Neuronal stem cell (in vitro differentiated cells): Measurements from ENCODE around the gene NEURL1B.

Source experiments
- DNase-seq: peaks from one replicate; pipeline ENCODE4 v3.0.0-alpha.2; 2013; ENCODE audit warnings: low spot score
- H2AFZ ChIP-seq: one replicate; pipeline ENCODE4 v1.6.1; 2013; ENCODE audit warnings: mild to moderate bottlenecking, low read length, inconsistent platforms
- H2AK5ac ChIP-seq: 2 replicates; pipeline ENCODE4 v1.6.1; 2013; ENCODE audit warnings: low read depth, mild to moderate bottlenecking, inconsistent platforms, low read length, moderate library complexity, mixed read lengths
- H2BK120ac ChIP-seq: 2 replicates; pipeline ENCODE4 v1.6.1; 2013; ENCODE audit warnings: low read depth, mild to moderate bottlenecking, inconsistent platforms, low read length, moderate library complexity, mixed read lengths
- H2BK12ac ChIP-seq: one replicate; pipeline ENCODE4 v1.6.1; 2013; ENCODE audit warnings: low read length, inconsistent platforms
- H2BK15ac ChIP-seq: 2 replicates; pipeline ENCODE4 v1.6.1; 2013; ENCODE audit warnings: mild to moderate bottlenecking, low read length, inconsistent platforms, mixed read lengths
- H2BK5ac ChIP-seq: one replicate; pipeline ENCODE4 v1.6.1; 2013; ENCODE audit warnings: inconsistent platforms, mild to moderate bottlenecking, low read length, moderate library complexity
- H3K14ac ChIP-seq: one replicate; pipeline ENCODE4 v1.6.1; 2013; ENCODE audit warnings: low read length, inconsistent platforms
- H3K18ac ChIP-seq: 2 replicates; pipeline ENCODE4 v1.6.1; 2013; ENCODE audit warnings: low read length, inconsistent platforms
- H3K23ac ChIP-seq: 2 replicates; pipeline ENCODE4 v1.6.1; 2013; ENCODE audit warnings: low read depth, mild to moderate bottlenecking, mixed read lengths, low read length, inconsistent platforms; ENCODE audit not compliant: poor library complexity
- H3K27ac ChIP-seq: replicated peaks from 3 replicates; pipeline ENCODE4 v1.5.1; 2013; ENCODE audit warnings: low read length, inconsistent platforms
- H3K27me3 ChIP-seq, 3 experiments: 2 replicates each; pipeline ENCODE4 v1.6.1; 2013; ENCODE audit warnings: low read length in 3 of 3, mild to moderate bottlenecking in 2 of 3, inconsistent platforms in 1 of 3, low read depth in 1 of 3, mixed read lengths in 1 of 3, moderate library complexity in 1 of 3; ENCODE audit not compliant: control insufficient read depth in 3 of 3, insufficient read depth in 3 of 3
- H3K36me3 ChIP-seq, 2 donors: replicated peaks in 1 of 2; 2 replicates each; pipeline ENCODE4 v1.6.1; 2013; ENCODE audit warnings: low read length in 2 of 2; ENCODE audit not compliant: control insufficient read depth in 2 of 2, insufficient read depth in 2 of 2
- H3K4ac ChIP-seq: 2 replicates; pipeline ENCODE4 v1.6.1; 2013; ENCODE audit warnings: inconsistent platforms, mild to moderate bottlenecking, low read length, moderate library complexity
- H3K4me1 ChIP-seq, 2 donors: 1 replicate in 1 of 2; 2 replicates in 1 of 2; pipeline ENCODE4 v1.6.1; 2013; ENCODE audit warnings: low read length in 2 of 2, low read depth in 1 of 2; ENCODE audit not compliant: control insufficient read depth in 2 of 2, insufficient read depth in 1 of 2
- H3K4me2 ChIP-seq: one replicate; pipeline ENCODE4 v1.6.1; 2013; ENCODE audit warnings: mild to moderate bottlenecking, low read length, inconsistent platforms; ENCODE audit not compliant: insufficient read depth, poor library complexity, severe bottlenecking
- H3K4me3 ChIP-seq, 2 donors: 2 replicates each; pipeline ENCODE4 v1.5.1; 2013; ENCODE audit warnings: low read length in 2 of 2, mild to moderate bottlenecking in 2 of 2, inconsistent platforms in 1 of 2, moderate library complexity in 1 of 2
- H3K79me1 ChIP-seq: one replicate; pipeline ENCODE4 v1.6.1; 2013; ENCODE audit warnings: low read depth, mild to moderate bottlenecking, inconsistent platforms, low read length, moderate library complexity
- H3K9ac ChIP-seq: one replicate; pipeline ENCODE4 v1.6.1; 2013; ENCODE audit warnings: mild to moderate bottlenecking, low read depth, low read length, inconsistent platforms; ENCODE audit not compliant: poor library complexity
- H3K9me3 ChIP-seq, 2 donors: replicated peaks in 1 of 2; 2 replicates each; pipeline versions ENCODE3 to v1.6.1; 2013; ENCODE audit warnings: low read length in 2 of 2, mild to moderate bottlenecking in 2 of 2, inconsistent platforms in 1 of 2, low read depth in 1 of 2, mixed read lengths in 1 of 2, moderate library complexity in 1 of 2; ENCODE audit not compliant: control insufficient read depth in 2 of 2, insufficient read depth in 1 of 2
- H4K8ac ChIP-seq: one replicate; pipeline ENCODE4 v1.6.1; 2013; ENCODE audit warnings: low read depth, mild to moderate bottlenecking, inconsistent platforms, low read length, moderate library complexity
- H4K91ac ChIP-seq: one replicate; pipeline ENCODE4 v1.6.1; 2013; ENCODE audit warnings: low read length, low read depth, mild to moderate bottlenecking, inconsistent platforms; ENCODE audit not compliant: poor library complexity
- WGBS, 2 donors: extraction: QIAGEN DNeasy Blood & Tissue Kit; methylation state at CpG; one replicate each; pipeline ENCODE4 v1.1.7; 2013; ENCODE audit warnings: missing lambda C conversion rate in 2 of 2, mixed read lengths in 1 of 2; ENCODE audit not compliant: insufficient read length in 2 of 2, insufficient replicate concordance in 1 of 2; ENCODE audit errors: extremely low coverage in 2 of 2; 5-methylcytosine and 5-hydroxymethylcytosine counted together

The NEURL1B gene

DNA sequence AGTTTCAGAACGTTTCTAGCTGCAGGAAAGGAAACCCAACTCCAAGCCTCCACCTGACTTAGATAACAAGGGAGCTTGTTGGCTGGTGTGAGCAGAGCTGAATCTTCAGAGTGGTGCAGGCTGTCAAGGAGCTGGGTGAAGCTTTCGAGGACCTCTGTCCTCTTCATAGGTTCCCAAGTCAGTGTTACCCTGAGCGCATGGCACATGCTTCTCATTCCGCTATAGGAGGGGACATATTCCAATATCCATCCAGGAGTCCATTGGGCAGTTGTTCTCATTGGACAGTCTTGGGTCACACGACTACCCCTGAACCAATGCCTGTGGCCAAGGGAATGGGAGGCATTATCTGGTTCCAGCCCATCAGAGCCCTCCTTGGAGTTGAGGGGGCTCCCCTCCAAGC is 79.6 kb downstream of the NEURL1B start:
- Histone ChIP-seq H2AK5ac (no peak overlapping the region), H3K4ac (no peak overlapping the region), H3K9ac (no peak overlapping the region), H4K8ac (no peak overlapping the region), H3K23ac (no peak overlapping the region), H3K14ac (no peak overlapping the region), H3K4me2 (no peak overlapping the region), H3K36me3 (no peaks in the 10 kb centered on the region), H2BK5ac (no peak overlapping the region), H3K79me1 (no peaks in the 10 kb centered on the region), H2BK120ac (no peak overlapping the region), H3K4me3 (no peak overlapping the region), H3K18ac (no peak overlapping the region), H4K91ac (no peak overlapping the region), H3K4me1 (peaks cover 0 to 2% of the 10 kb centered on the region in 2 donors), H2AFZ (no peak overlapping the region), H2BK12ac (no peak overlapping the region), H3K9me3 (peaks cover 0 to 2% of the 10 kb centered on the region in 2 donors), H2BK15ac (no peak overlapping the region), H3K27ac (no peak overlapping the region), H3K27me3 (peaks cover 0 to 32% (median 6%) of the 10 kb centered on the region in 3 experiments)
- WGBS, 2 donors = no CpG with 5 or more reads among the region's 5 CpGs
- no peak for DNase-seq

GRCh38 chr5:172721455-172722326 is 80.6 kb downstream of the NEURL1B start:
- H3K9me3 ChIP-seq = peaks cover 0 to 2% of the 10 kb centered on the region in 2 donors
- H3K4me3 ChIP-seq = no peak overlapping the region
- no peaks in the 10 kb centered on the region for H3K79me1 ChIP-seq
- H3K36me3 ChIP-seq = no peaks in the 10 kb centered on the region
- no peak overlapping the region for H2BK5ac ChIP-seq
- H2BK15ac ChIP-seq = peak overlapping the region; percentile 17
- no peak overlapping the region for H2AFZ ChIP-seq
- no peak overlapping the region for H2AK5ac ChIP-seq
- H3K4me2 ChIP-seq = no peak overlapping the region
- WGBS, 2 donors = no CpG with 5 or more reads among the region's 17 CpGs
- H2BK12ac ChIP-seq = no peak overlapping the region
- no peak overlapping the region for H3K9ac ChIP-seq
- H4K91ac ChIP-seq = no peak overlapping the region
- DNase-seq = no peak
- H3K4me1 ChIP-seq = peaks cover 0 to 2% of the 10 kb centered on the region in 2 donors
- no peak overlapping the region for H4K8ac ChIP-seq
- H3K23ac ChIP-seq = no peak overlapping the region
- H3K27me3 ChIP-seq = peaks cover 0 to 32% (median 6%) of the 10 kb centered on the region in 3 experiments
- H3K4ac ChIP-seq = no peak overlapping the region
- no peak overlapping the region for H3K27ac ChIP-seq
- no peak overlapping the region for H2BK120ac ChIP-seq
- H3K14ac ChIP-seq = no peak overlapping the region
- H3K18ac ChIP-seq = no peak overlapping the region

- no peak overlapping the region for H2AFZ ChIP-seq
- no peaks in the 10 kb centered on the region for H3K36me3 ChIP-seq
- no peak overlapping the region for H2AK5ac ChIP-seq
- H3K9me3 ChIP-seq = peaks cover 0 to 2% of the 10 kb centered on the region in 2 donors
- no peak overlapping the region for H3K18ac ChIP-seq
- H3K4me3 ChIP-seq = no peak overlapping the region
- H3K14ac ChIP-seq = no peak overlapping the region
- no peak for DNase-seq
- H3K4me1 ChIP-seq = no peaks in the 10 kb centered on the region
- H4K8ac ChIP-seq = no peak overlapping the region
- H2BK15ac ChIP-seq = no peak overlapping the region
- no peak overlapping the region for H3K4ac ChIP-seq
- H3K27me3 ChIP-seq = peaks cover 0 to 32% (median 3%) of the 10 kb centered on the region in 3 experiments
- H4K91ac ChIP-seq = no peak overlapping the region
- H2BK120ac ChIP-seq = no peak overlapping the region
- H2BK12ac ChIP-seq = no peak overlapping the region
- H2BK5ac ChIP-seq = no peak overlapping the region
- WGBS, 2 donors = no CpG with 5 or more reads among the region's 12 CpGs
- no peak overlapping the region for H3K23ac ChIP-seq
- H3K9ac ChIP-seq = no peak overlapping the region
- no peak overlapping the region for H3K4me2 ChIP-seq
- no peaks in the 10 kb centered on the region for H3K79me1 ChIP-seq
- H3K27ac ChIP-seq = no peak overlapping the region
These were observed 81.3 kb downstream of the NEURL1B start for GRCh38 chr5:172722327-172722815.

DNA sequence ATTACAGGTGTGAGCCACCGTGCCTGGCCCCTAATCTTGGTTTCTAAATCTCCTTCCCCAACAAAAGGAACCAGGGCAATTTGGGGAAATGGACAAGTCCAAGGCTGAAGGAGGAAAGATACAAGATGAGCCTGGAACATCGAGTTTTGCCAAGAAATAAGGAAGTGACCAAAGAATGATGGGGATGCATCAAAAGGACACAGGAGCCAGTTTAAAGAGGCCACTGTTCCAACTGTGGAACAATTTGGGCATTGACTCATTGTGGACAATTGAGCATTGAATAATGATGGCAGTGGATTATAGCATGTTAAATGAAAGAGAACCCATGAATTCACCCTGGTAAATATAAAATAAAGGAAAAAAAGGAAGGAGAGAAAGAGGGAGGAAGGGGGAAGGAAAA is 82.4 kb downstream of the NEURL1B start:
- no peaks in the 10 kb centered on the region for H3K4me1 ChIP-seq
- no peak overlapping the region for H2AFZ ChIP-seq
- WGBS, 2 donors = no CpG with 5 or more reads among the region's 2 CpGs
- H3K18ac ChIP-seq = no peak overlapping the region
- H3K4me3 ChIP-seq = no peak overlapping the region
- no peak overlapping the region for H2AK5ac ChIP-seq
- H3K27me3 ChIP-seq = peaks cover 0 to 24% (median 0%) of the 10 kb centered on the region in 3 experiments
- no peak overlapping the region for H2BK5ac ChIP-seq
- H4K8ac ChIP-seq = no peak overlapping the region
- H3K9ac ChIP-seq = no peak overlapping the region
- H3K9me3 ChIP-seq = no peaks in the 10 kb centered on the region
- no peak overlapping the region for H4K91ac ChIP-seq
- no peak overlapping the region for H2BK12ac ChIP-seq
- no peak overlapping the region for H3K23ac ChIP-seq
- H3K4ac ChIP-seq = no peak overlapping the region
- no peaks in the 10 kb centered on the region for H3K79me1 ChIP-seq
- H3K4me2 ChIP-seq = no peak overlapping the region
- no peak overlapping the region for H2BK15ac ChIP-seq
- DNase-seq = no peak
- no peak overlapping the region for H3K27ac ChIP-seq
- H3K14ac ChIP-seq = no peak overlapping the region
- no peak overlapping the region for H2BK120ac ChIP-seq
- H3K36me3 ChIP-seq = no peaks in the 10 kb centered on the region
